22Rv1 (cell line): Measurements from ENCODE around the gene HAND1.

ENCODE experiments used
- CTCF ChIP-seq: fragments of 450-650 bp; IDR thresholded peaks from 2 replicates; pipeline ENCODE4 v1.5.1; 2017; ENCODE audit warnings: mild to moderate bottlenecking
- ZFX ChIP-seq: fragments of 450-650 bp; IDR thresholded peaks from 2 replicates; pipeline ENCODE4 v1.6.1; 2017; ENCODE audit warnings: antibody characterized with exemption, borderline replicate concordance

DNA sequence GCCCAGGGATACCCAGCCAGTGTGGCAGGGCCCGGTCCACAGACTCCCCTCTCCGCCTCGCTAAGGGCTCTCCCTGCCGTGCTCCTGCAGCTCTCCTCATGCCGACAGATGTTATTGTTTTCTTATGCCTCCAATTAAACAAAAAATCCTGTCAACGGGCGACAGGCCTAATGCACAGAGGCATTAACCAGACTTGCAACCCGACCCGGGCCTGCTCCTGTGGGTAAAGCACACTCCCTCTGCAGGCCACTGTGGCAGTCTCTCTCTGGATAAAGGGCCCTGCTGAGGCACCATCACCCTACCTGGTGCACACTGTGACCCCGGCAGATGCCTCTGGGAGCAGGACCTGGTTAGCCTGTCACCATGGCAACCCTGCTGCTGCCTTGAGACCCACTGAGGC lies 27.5 kb upstream of the HAND1 start:
- no peak for TF ChIP-seq CTCF
- no peak for TF ChIP-seq ZFX
